ENCODE measurements around the gene OR2F1.

- TF ChIP-seq CTCF (IDR thresholded peaks at IDR 0.05; ENCODE audit: low read depth, low read length) = no peak
- TF ChIP-seq MAX (IDR thresholded peaks at IDR 0.05; ENCODE audit: low read depth, low read length) = no peak
- TF ChIP-seq MYC (IDR thresholded peaks at IDR 0.05; ENCODE audit: low read depth, low read length) = no peak
Observed at GRCh38 chr7:143958781-143959180, 4.1 kb downstream of the OR2F1 start.
